HCT116 (cell line): Measurements from ENCODE around the gene SSH2. TPM values are rescaled to one million over a fixed set of nuclear protein-coding genes. Genes with fewer than 3 reads are reported as not detected.

Experiments used
- ATAC-seq: fragments of 200-7000 bp; cut with Tn5 transposase; 2 replicates; pipeline ENCODE4 v1.9.1; 2020; ENCODE audit warnings: mild to moderate bottlenecking, moderate library complexity
- BruUV-seq: library from RNA; stranded (reverse); fragments of 400-500 nt; replicated peaks from 2 replicates; lab custom pipeline; 2021; lab: Mats Ljungman, UMichigan
- CTCF ChIA-PET: fragments of 300-600 bp; sonication (Branson Sonifier 250); formaldehyde crosslinking; loops from one replicate; lab custom pipeline; 2021; ENCODE audit warnings: antibody characterized with exemption; lab: Charles Lee
- POLR2A ChIA-PET: fragments of 300-600, 350-600 bp; sonication (Branson Sonifier 250); formaldehyde crosslinking; loops from one replicate; lab custom pipeline; 2021; ENCODE audit warnings: antibody characterized with exemption; lab: Charles Lee
- RAD21 ChIA-PET, 2 experiments: fragments of 300-600 bp; sonication (Branson Sonifier 250); formaldehyde crosslinking; loops; one replicate each; lab custom pipeline; 2023; ENCODE audit warnings: low total read pairs in 2 of 2; ENCODE audit not compliant: uncharacterized antibody in 2 of 2, unreplicated experiment in 2 of 2, low non-redundant PET in 1 of 2; lab: Charles Lee
- DNase-seq: peaks from one replicate; pipeline ENCODE4 v3.0.0-alpha.2; 2010; ENCODE audit warnings: low read depth, low spot score
- H2AFZ ChIP-seq: fragments of 200-600 bp; shearing (Covaris generic), sonication (generic); 2 replicates; pipeline ENCODE4 v1.6.1; 2017; ENCODE audit warnings: low read depth, mixed run types, mixed read lengths, antibody characterized with exemption, low read length; ENCODE audit not compliant: poor library complexity, severe bottlenecking
- H3K27ac ChIP-seq: 2 replicates; pipeline ENCODE4 v1.5.1; 2012; ENCODE audit warnings: low read depth, low read length
- H3K27me3 ChIP-seq: fragments of 200-600 bp; sonication (generic); 2 replicates; pipeline ENCODE4 v1.6.1; 2016; ENCODE audit warnings: mixed run types, low read length, mixed read lengths; ENCODE audit not compliant: insufficient read depth
- H3K36me3 ChIP-seq, 2 experiments: fragments of 200-500 bp in 1 of 2; fragments of 200-600 bp in 1 of 2; sonication (Bioruptor generic) in 1 of 2; sonication (generic) in 1 of 2; 2 replicates each; pipeline versions ENCODE4 v1.5.1 to v1.6.1; 2014 to 2016; ENCODE audit warnings: low read length in 2 of 2, inconsistent platforms in 1 of 2, mixed read lengths in 1 of 2, mixed run types in 1 of 2; ENCODE audit not compliant: insufficient read depth in 2 of 2, control insufficient read depth in 1 of 2
- H3K4me1 ChIP-seq, 2 experiments: fragments of 200-600 bp in 1 of 2; sonication (generic) in 1 of 2; 2 replicates each; pipeline versions ENCODE4 v1.5.1 to v1.6.1; 2012 to 2017; ENCODE audit warnings: low read length in 2 of 2, inconsistent platforms in 1 of 2, mild to moderate bottlenecking in 1 of 2, mixed read lengths in 1 of 2, mixed run types in 1 of 2, moderate library complexity in 1 of 2; ENCODE audit not compliant: insufficient read depth in 2 of 2, control insufficient read depth in 1 of 2
- H3K4me2 ChIP-seq: fragments of 200-600 bp; sonication (generic); 2 replicates; pipeline ENCODE4 v1.6.1; 2017; ENCODE audit warnings: mixed run types, low read length, mixed read lengths
- H3K4me3 ChIP-seq, 2 experiments: fragments of 200-600 bp in 1 of 2; sonication (generic) in 1 of 2; replicated peaks in 1 of 2; 2 replicates each; pipeline ENCODE4 v1.5.1; 2011 to 2016; ENCODE audit warnings: low read length in 2 of 2, control low read depth in 1 of 2, low read depth in 1 of 2, mild to moderate bottlenecking in 1 of 2, mixed read lengths in 1 of 2, mixed run types in 1 of 2
- H3K79me2 ChIP-seq: fragments of 200-600 bp; sonication (generic); 2 replicates; pipeline ENCODE4 v1.6.1; 2017; ENCODE audit warnings: mild to moderate bottlenecking, mixed run types, low read length, moderate library complexity, mixed read lengths; ENCODE audit not compliant: insufficient read depth
- H3K9ac ChIP-seq: fragments of 200-600 bp; sonication (generic); 2 replicates; pipeline ENCODE4 v1.6.1; 2016; ENCODE audit warnings: low read length, mixed read lengths
- H3K9me2 ChIP-seq: fragments of 200-600 bp; sonication (generic), shearing (Covaris generic); 2 replicates; pipeline ENCODE4 v1.6.1; 2017; ENCODE audit warnings: mixed run types, mild to moderate bottlenecking, moderate library complexity; ENCODE audit not compliant: insufficient read depth
- H3K9me3 ChIP-seq, 2 experiments: fragments of 200-500 bp in 1 of 2; fragments of 200-600 bp in 1 of 2; sonication (Bioruptor generic) in 1 of 2; sonication (generic) in 1 of 2; 2 replicates each; pipeline ENCODE4 v1.6.1; 2014 to 2017; ENCODE audit warnings: low read length in 2 of 2, mixed read lengths in 2 of 2, inconsistent platforms in 1 of 2, low read depth in 1 of 2, mild to moderate bottlenecking in 1 of 2, mixed run types in 1 of 2, moderate library complexity in 1 of 2; ENCODE audit not compliant: control insufficient read depth in 1 of 2, insufficient read depth in 1 of 2
- H4K20me1 ChIP-seq: fragments of 200-600 bp; sonication (generic), shearing (Covaris generic); 2 replicates; pipeline ENCODE4 v1.6.1; 2017; ENCODE audit warnings: mixed run types, mild to moderate bottlenecking, moderate library complexity; ENCODE audit not compliant: insufficient read depth
- CBX3 ChIP-seq: IDR thresholded peaks from 2 replicates; pipeline ENCODE4 v1.6.1; 2012; ENCODE audit warnings: low read depth
- CTCF ChIP-seq, 3 experiments: fragments of 200-600 bp in 1 of 3; sonication (generic) in 1 of 3; IDR thresholded peaks in 2 of 3; conservative IDR thresholded peaks in 1 of 3; 2 replicates each; pipeline ENCODE4 v1.5.1; 2012 to 2017; ENCODE audit warnings: low read depth in 2 of 3, low read length in 2 of 3, antibody characterized with exemption in 1 of 3, borderline replicate concordance in 1 of 3, control low read depth in 1 of 3, mild to moderate bottlenecking in 1 of 3, mixed read lengths in 1 of 3, mixed run types in 1 of 3, moderate library complexity in 1 of 3; ENCODE audit not compliant: insufficient read depth in 1 of 3
- EGR1 ChIP-seq: IDR thresholded peaks from 2 replicates; pipeline ENCODE4 v1.6.1; 2012; ENCODE audit warnings: low read depth
- EZH2 ChIP-seq: fragments of 200-600 bp; sonication (generic); IDR thresholded peaks from 2 replicates; pipeline ENCODE4 v1.6.1; 2017; ENCODE audit warnings: antibody characterized with exemption, mixed run types
- EZH2phosphoT487 ChIP-seq: fragments of 200-600 bp; IDR thresholded peaks from 2 replicates; pipeline ENCODE4 v1.6.1; 2018; ENCODE audit warnings: antibody characterized with exemption, borderline replicate concordance
- FOSL1 ChIP-seq: IDR thresholded peaks from 2 replicates; pipeline ENCODE4 v1.6.1; 2012; ENCODE audit warnings: low read depth
- MAX ChIP-seq: IDR thresholded peaks from 2 replicates; pipeline ENCODE4 v1.6.1; 2012
- SIN3A ChIP-seq: IDR thresholded peaks from 2 replicates; pipeline ENCODE4 v1.6.1; 2012; ENCODE audit warnings: low read depth
- SP1 ChIP-seq: IDR thresholded peaks from 2 replicates; pipeline ENCODE4 v1.6.1; 2012; ENCODE audit warnings: low read depth
- SRF ChIP-seq: IDR thresholded peaks from 2 replicates; pipeline ENCODE4 v1.6.1; 2012; ENCODE audit warnings: low read depth
- ZNF274 ChIP-seq: fragments of 200-500 bp; sonication (Bioruptor generic); IDR thresholded peaks from 2 replicates; pipeline ENCODE4 v1.6.1; 2014; ENCODE audit warnings: mild to moderate bottlenecking, low read depth, low read length, inconsistent platforms
- intact Hi-C: fragments of 100-400 bp; cut with micrococcal nuclease; formaldehyde crosslinking; loops from 2 replicates; pipeline ENCODE4 v1.10.0; 2022
- total RNA-seq: library from RNA; stranded (reverse); gene quantifications from one replicate; pipeline ENCODE4 v1.2.1, GENCODE V29; 2021; ENCODE audit not compliant: unreplicated experiment

The SSH2 gene
- total RNA-seq, 1 experiment from 2014 or later: 17.0 TPM

DNA sequence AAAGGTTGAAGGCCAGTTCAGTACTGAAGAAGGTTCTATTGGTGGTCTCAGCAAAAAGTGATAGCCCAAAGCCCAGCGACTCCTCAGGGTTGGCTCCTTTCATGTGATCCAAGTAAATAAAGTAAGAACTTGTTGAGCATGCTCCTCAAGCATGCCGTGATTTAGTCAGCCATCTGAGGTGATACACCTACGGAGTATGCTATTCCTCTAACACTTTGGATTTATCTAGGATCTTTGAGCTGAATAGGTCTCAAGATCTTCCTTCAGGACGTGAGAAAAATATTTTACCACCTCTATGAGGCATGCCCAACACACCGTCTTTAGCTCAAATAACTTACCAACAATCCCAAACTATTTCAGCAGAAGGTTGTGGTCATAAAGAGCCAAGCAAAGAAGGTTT is 154.0 kb downstream of the SSH2 start:
- ChIA-PET POLR2A (no interaction called here), RAD21 (interaction anchor here in 1 of 2 experiments (0.8 kb wide), 1 partner anchor 137 kb away, joined by 7 read pairs; no protein-coding TSS in a partner anchor), CTCF (interaction anchor here (0.9 to 2.6 kb wide), 2 partner anchors 137 to 159 kb away, joined by 4 to 15 read pairs; no protein-coding TSS in a partner anchor)
- BruUV-seq: no TSS peak
- TF ChIP-seq EZH2phosphoT487: no peak
- no peak for TF ChIP-seq EGR1
- TF ChIP-seq FOSL1: no peak
- TF ChIP-seq MAX: no peak
- no peak for TF ChIP-seq SIN3A
- TF ChIP-seq SP1: no peak
- TF ChIP-seq SRF: no peak
- TF ChIP-seq CBX3: no peak
- TF ChIP-seq ZNF274: no peak
- TF ChIP-seq EZH2: no peak
- Histone ChIP-seq H3K4me3 (no peak overlapping the region), H3K9ac (no peak overlapping the region), H4K20me1 (no peaks in the 10 kb centered on the region), H3K27ac (no peak overlapping the region), H3K9me2 (no peaks in the 10 kb centered on the region; the same call in 1 of the 2 replicates), H2AFZ (no peak overlapping the region), H3K4me2 (no peak overlapping the region), H3K9me3 (no peaks in the 10 kb centered on the region), H3K4me1 (no peaks in the 10 kb centered on the region), H3K36me3 (no peaks in the 10 kb centered on the region), H3K79me2 (no peaks in the 10 kb centered on the region), H3K27me3 (no peaks in the 10 kb centered on the region)
- DNase-seq (no peak), ATAC-seq (no peak)
- intact Hi-C loops: no loop called here

DNA sequence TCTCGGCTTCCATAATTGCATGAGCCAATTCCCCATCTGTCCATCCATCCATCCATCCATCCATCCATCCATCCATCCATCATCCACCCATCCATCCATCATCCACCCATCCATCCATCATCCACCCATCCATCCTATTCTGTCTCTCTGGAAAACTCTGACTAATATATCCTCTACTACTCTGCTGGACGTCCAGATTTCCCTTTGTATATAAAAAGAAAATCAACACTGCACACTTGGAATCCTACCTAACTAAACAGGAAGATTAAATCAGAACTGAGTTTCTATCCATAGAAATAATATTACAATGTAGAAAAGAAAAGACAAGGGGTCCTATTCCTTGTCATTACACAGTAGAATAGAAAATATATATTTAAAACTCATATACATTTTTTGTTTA is 157.0 kb downstream of the SSH2 start:
- Histone ChIP-seq H3K9me2 (no peaks in the 10 kb centered on the region; the same call in 1 of the 2 replicates), H3K9ac (no peak overlapping the region), H3K4me3 (no peak overlapping the region), H3K27me3 (no peaks in the 10 kb centered on the region), H3K36me3 (no peaks in the 10 kb centered on the region), H3K9me3 (no peaks in the 10 kb centered on the region), H3K79me2 (no peaks in the 10 kb centered on the region), H4K20me1 (no peaks in the 10 kb centered on the region), H3K4me1 (no peaks in the 10 kb centered on the region), H3K27ac (no peak overlapping the region), H2AFZ (no peak overlapping the region), H3K4me2 (no peak overlapping the region)
- TF ChIP-seq FOSL1 (no peak), CTCF (IDR thresholded peaks at IDR 0.05 in 2 of 3, conservative IDR thresholded peaks at IDR 0.05 in 1 of 3; ENCODE audit: borderline replicate concordance in 1 of 3, insufficient read depth in 1 of 3, low read depth in 2 of 3, low read length in 2 of 3) (no peak)
- ChIA-PET POLR2A (no interaction called here), RAD21 (no interaction called here), CTCF (no interaction called here)
- BruUV-seq: no TSS peak
- intact Hi-C loops: no loop called here
- DNase-seq (no peak), ATAC-seq (no peak)
